Suppressor macrophage (primary cell): ENCODE data around the gene ANKRD34B.

Source experiments
- DNase-seq, 4 experiments: peaks; one replicate each; pipeline ENCODE4 v3.0.0-alpha.2; 2020 to 2022

Gene ANKRD34B

DNA sequence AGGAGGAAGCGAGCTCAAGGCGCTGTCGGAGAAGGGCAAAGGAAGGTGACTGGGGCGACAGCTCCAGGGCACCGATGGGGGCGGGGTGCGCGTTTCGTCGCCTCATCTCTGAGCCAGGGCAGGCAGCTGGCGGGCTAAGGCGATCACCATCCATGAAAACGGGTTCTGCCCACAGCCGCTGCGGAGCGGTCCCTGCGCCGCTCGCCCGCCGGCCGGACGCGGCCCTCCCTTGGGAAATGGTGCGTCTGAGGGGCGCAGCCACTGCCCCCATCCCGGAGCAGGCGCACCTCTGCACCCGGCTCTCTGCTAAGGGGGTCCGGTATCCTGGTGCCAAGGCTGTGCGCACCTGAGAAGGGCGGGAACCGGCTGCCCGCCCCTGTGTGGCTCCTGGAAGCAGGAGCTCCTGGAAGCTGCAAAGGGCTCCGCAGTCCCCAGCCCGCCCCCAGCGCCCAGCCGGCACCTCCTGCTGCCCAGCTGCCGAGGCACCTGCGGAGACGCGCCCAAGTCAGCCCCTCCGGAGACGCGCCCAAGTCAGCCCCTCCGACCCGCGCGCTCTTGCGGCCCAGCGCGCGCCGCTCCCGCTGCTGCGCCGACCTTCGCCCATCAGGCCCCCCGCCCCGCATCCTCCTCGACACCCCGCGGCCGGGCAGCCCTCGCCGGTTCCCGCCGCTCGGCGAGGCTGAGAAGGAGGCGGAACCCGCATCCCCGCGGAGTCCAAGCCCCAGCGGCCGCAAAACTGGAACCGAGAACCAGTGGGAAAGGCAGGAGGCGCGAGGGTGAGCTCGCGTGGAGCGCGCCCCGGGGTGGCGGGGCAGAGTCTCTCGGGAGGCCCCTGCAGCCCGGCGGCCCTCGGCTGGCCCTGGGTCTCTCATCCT lies 757 bp downstream of the ANKRD34B start:
- peak in 3 of 4 experiments; percentile 6 to 47 (median 34) for DNase-seq

- DNase-seq, result no peak
These were observed 1.8 kb downstream of the ANKRD34B start for GRCh38 chr5:80568251-80568650.

DNA sequence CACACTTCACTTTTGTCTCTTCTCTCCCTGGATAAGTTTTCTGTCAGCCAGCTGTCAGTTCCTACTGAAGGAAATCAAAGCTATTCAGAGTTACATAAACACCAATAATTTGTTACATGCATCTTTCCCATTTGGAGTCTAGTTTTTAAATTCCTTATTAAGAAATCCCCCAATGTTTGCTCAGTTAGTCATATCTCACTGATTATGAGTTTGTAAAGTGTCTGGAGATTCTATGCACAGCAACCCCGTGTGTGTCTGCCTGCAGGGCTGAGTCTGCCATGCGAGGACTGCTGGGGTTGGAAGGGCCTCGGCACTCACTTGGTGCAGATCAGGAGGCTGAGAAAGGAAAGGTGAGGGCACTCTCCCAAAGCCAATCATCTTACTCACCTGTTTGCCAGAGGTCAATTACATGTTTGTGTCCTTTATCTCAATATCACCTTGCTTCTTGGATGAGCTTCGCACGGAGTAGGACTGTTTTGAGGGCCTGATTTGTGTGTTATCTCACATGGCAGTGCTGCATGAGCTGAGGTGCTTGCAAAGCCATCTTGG lies 3.3 kb downstream of the ANKRD34B start:
- no peak for DNase-seq

- no peak for DNase-seq
These were observed 4.8 kb downstream of the ANKRD34B start for GRCh38 chr5:80565330-80565729.

GRCh38 chr5:80559244-80559643 lies 10.8 kb downstream of the ANKRD34B start:
- no peak for DNase-seq

DNA sequence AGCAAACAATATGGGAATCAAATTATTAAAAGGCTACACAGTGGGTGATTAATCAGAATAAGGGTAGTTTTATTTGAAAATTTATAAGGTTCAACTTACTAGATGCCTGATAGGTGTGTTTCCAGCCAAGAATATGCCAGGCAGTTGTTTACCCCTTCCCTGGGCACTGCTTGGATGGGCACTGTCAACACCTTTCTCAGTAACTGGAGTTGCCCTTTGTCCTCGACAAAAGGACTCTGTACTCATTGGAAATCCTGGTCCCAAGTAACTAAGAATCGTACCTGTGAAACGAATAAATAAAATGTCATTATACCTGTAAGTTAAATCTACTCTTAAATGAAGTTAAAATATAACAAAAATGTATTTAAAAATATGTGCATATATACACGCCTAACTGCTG lies 15.0 kb downstream of the ANKRD34B start:
- DNase-seq, result no peak

DNA sequence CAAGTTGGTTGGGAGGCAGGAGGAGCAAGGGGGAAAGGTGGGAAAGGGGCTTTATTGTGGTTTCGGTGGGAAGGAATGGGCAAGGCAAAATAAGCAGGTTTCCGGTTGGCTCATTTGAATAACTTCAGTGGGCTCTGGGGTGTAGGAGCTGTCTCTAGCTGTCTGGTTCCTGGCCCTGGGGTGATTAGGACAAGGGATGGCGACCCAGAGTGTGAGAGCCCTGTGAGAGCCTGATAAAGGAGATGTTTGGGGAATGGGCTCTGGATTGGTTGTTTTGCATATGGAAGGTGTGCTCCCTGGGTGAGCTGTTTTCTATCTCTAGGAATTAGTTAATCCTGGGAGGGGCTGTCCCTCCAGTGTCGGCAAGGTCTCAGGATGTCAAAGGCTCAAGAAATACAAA lies 15.4 kb downstream of the ANKRD34B start:
- DNase-seq, result no peak

DNA sequence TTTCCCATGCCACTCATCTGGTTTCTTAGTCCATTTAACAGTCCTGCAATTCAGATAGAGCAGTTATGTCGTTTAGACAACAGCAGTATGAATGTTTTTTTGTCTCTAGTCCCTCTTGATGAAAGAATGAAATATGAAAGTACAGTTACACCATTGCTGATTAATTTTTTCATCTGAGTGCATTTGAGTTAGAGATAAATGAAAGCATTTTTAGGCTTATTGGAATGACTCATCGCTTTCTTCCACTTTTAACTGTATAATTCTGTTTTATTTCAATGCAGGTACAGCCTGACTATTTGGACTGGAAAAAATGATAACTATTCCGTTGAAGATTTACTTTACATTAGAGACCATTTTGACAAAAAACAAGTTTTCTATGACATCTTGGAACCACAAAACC lies 28.7 kb downstream of the ANKRD34B start:
- DNase-seq, result no peak

GRCh38 chr5:80540691-80541090 lies 29.4 kb downstream of the ANKRD34B start:
- DNase-seq, result no peak

DNA sequence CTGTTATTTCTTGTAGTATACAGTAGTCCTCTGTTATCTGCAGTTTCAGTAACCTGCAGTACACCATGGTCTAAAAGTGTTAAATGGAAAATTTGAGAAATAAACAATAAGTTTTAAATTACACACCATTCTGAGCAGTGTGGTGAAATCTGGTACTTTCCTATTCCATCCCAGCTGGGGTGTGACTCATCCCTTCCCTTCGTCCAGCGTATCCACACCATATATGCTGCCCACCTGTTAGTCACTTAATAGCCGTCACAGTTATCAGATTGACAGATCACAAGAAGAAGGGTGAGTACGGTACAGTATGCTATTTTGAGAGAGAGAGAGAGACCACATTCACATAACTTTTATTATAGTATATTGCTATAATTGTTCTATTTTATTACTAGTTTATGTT lies 53.3 kb downstream of the ANKRD34B start:
- DNase-seq, result peak in 1 of 4 experiments; percentile 5

- DNase-seq, result no peak
These were observed 60.7 kb downstream of the ANKRD34B start for GRCh38 chr5:80509362-80509761.

- no peak for DNase-seq
These were observed 61.2 kb downstream of the ANKRD34B start for GRCh38 chr5:80508844-80509243.

DNA sequence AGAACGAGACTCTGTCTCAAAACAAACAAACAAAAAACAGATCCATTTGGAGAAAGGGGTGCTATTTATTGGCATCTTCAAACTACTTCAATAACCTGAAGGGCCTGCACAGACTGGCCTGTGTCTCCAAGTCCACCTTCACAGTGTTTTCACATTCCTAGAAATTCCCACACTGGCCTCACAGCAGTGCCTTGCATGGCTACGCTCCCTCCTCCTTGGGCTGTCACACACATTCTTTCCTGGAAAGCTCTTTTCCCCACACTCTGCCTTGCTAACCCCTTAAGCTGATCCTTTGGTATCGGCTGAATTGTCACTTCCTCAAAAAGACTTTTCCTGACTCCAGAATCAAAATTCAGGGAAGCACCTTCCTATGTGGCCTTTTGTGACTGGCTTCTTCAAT lies 62.4 kb downstream of the ANKRD34B start:
- no peak for DNase-seq
